GM23338 (cell line): ENCODE data around the gene PLA2G5. TPM values are rescaled to one million over a fixed set of nuclear protein-coding genes. Genes with fewer than 3 reads are reported as not detected.

ENCODE experiments used
- ATAC-seq: fragments of 200-7000 bp; cut with Tn5 transposase; 3 replicates; pipeline ENCODE4 v1.9.1; 2020
- DNase-seq: peaks from one replicate; pipeline ENCODE4 v3.0.0-alpha.2; 2015; ENCODE audit warnings: low spot score
- H2AFZ ChIP-seq: fragments of 200-600 bp; sonication (generic); 2 replicates; pipeline ENCODE4 v1.8.0; 2016; ENCODE audit warnings: antibody characterized with exemption, mild to moderate bottlenecking, moderate library complexity
- H3F3A ChIP-seq: fragments of 200-600 bp; sonication (generic); replicated peaks from 2 replicates; pipeline ENCODE4 v1.8.0; 2017; ENCODE audit warnings: antibody characterized with exemption, mixed run types, low read depth
- H3K27ac ChIP-seq: fragments of 200-600 bp; sonication (generic); 2 replicates; pipeline ENCODE4 v1.6.1; 2016; ENCODE audit warnings: low read depth
- H3K27me3 ChIP-seq: fragments of 200-600 bp; sonication (generic); 2 replicates; pipeline ENCODE4 v1.8.0; 2016; ENCODE audit warnings: mild to moderate bottlenecking, mixed run types, moderate library complexity; ENCODE audit not compliant: insufficient read depth
- H3K36me3 ChIP-seq: fragments of 200-600 bp; sonication (generic); 2 replicates; pipeline ENCODE4 v1.8.0; 2016; ENCODE audit warnings: mild to moderate bottlenecking; ENCODE audit not compliant: insufficient read depth
- H3K4me1 ChIP-seq: fragments of 200-600 bp; sonication (generic); 2 replicates; pipeline ENCODE4 v1.8.0; 2016; ENCODE audit warnings: mild to moderate bottlenecking, moderate library complexity; ENCODE audit not compliant: insufficient read depth
- H3K4me2 ChIP-seq: fragments of 200-600 bp; sonication (generic); 2 replicates; pipeline ENCODE4 v1.7.1; 2017; ENCODE audit warnings: mixed run types
- H3K4me3 ChIP-seq: fragments of 200-600 bp; sonication (generic); 2 replicates; pipeline ENCODE4 v1.6.1; 2016; ENCODE audit warnings: mixed run types
- H3K79me2 ChIP-seq: fragments of 200-600 bp; sonication (generic); replicated peaks from 2 replicates; pipeline ENCODE4 v1.8.0; 2017; ENCODE audit warnings: mild to moderate bottlenecking; ENCODE audit not compliant: insufficient read depth
- H3K9me2 ChIP-seq: fragments of 200-600 bp; sonication (generic); 2 replicates; pipeline ENCODE4 v1.8.0; 2017; ENCODE audit not compliant: insufficient read depth
- H4K20me1 ChIP-seq: fragments of 200-600 bp; sonication (generic); replicated peaks from 2 replicates; pipeline ENCODE4 v1.8.0; 2017; ENCODE audit warnings: mild to moderate bottlenecking; ENCODE audit not compliant: insufficient read depth
- H3K27ac Mint-ChIP-seq: 2 replicates; pipeline ENCODE4 v1.8.0; 2020; ENCODE audit warnings: inconsistent platforms, mild to moderate bottlenecking, moderate library complexity, mixed read lengths
- H3K27me3 Mint-ChIP-seq: 3 replicates; pipeline ENCODE4 v1.8.0; 2022; ENCODE audit warnings: low read depth, mild to moderate bottlenecking, moderate library complexity, mixed read lengths, inconsistent platforms; ENCODE audit not compliant: insufficient read depth, poor library complexity
- H3K36me3 Mint-ChIP-seq: 3 replicates; pipeline ENCODE4 v1.8.0; 2021; ENCODE audit warnings: low read depth, mild to moderate bottlenecking, inconsistent platforms, moderate library complexity, mixed read lengths
- H3K4me1 Mint-ChIP-seq: 3 replicates; pipeline ENCODE4 v1.8.0; 2020; ENCODE audit warnings: mild to moderate bottlenecking, inconsistent platforms, mixed read lengths
- H3K4me3 Mint-ChIP-seq: 3 replicates; pipeline ENCODE4 v1.8.0; 2021; ENCODE audit warnings: moderate library complexity, mild to moderate bottlenecking, inconsistent platforms, mixed read lengths
- H3K9me3 Mint-ChIP-seq: 3 replicates; pipeline ENCODE4 v1.8.0; 2020; ENCODE audit warnings: moderate library complexity, mild to moderate bottlenecking, inconsistent platforms, mixed read lengths
- CREB1 ChIP-seq: fragments of 250-450 bp; sonication (Bioruptor Pico); IDR thresholded peaks from 2 replicates; pipeline ENCODE4 v1.5.0; 2020; ENCODE audit warnings: low read depth, mild to moderate bottlenecking, moderate library complexity
- CTCF ChIP-seq, 2 experiments: fragments of 200-600 bp in 1 of 2; sonication (generic) in 1 of 2; conservative IDR thresholded peaks; 2 replicates each; pipeline versions ENCODE4 v1.5.1 to v1.6.1; 2016 to 2017; ENCODE audit warnings: antibody characterized with exemption in 2 of 2, low read depth in 2 of 2, mild to moderate bottlenecking in 2 of 2, moderate library complexity in 1 of 2
- ETS1 ChIP-seq: IDR thresholded peaks from 2 replicates; pipeline ENCODE4 v1.6.1; 2016; ENCODE audit warnings: antibody characterized with exemption
- EZH2 ChIP-seq: fragments of 200-600 bp; sonication (generic); IDR thresholded peaks from one replicate; pipeline ENCODE4 v1.8.0; 2017; ENCODE audit warnings: antibody characterized with exemption, mild to moderate bottlenecking, low read depth; ENCODE audit not compliant: unreplicated experiment
- JUNB ChIP-seq: IDR thresholded peaks from one replicate; pipeline ENCODE4 v1.6.1; 2016; ENCODE audit warnings: antibody characterized with exemption; ENCODE audit not compliant: unreplicated experiment
- NANOG ChIP-seq: IDR thresholded peaks from 2 replicates; pipeline ENCODE4 v1.6.1; 2016; ENCODE audit warnings: antibody characterized with exemption, borderline replicate concordance
- REST ChIP-seq: IDR thresholded peaks from one replicate; pipeline ENCODE4 v1.6.1; 2018; ENCODE audit warnings: antibody characterized with exemption; ENCODE audit not compliant: unreplicated experiment
- ZNF331 ChIP-seq: fragments of 250-450 bp; sonication (Bioruptor Pico); IDR thresholded peaks from 2 replicates; pipeline ENCODE4 v1.5.0; 2020; ENCODE audit warnings: low read depth, mild to moderate bottlenecking, moderate library complexity
- ZNF462 ChIP-seq: fragments of 250-450 bp; sonication (Bioruptor Pico); IDR thresholded peaks from 2 replicates; pipeline ENCODE4 v1.5.0; 2020; ENCODE audit warnings: mild to moderate bottlenecking, moderate library complexity
- polyA plus RNA-seq: library from polyadenylated mRNA; unstranded; fragments of >200 nt; fragmentation: Nextera tagmentation; extraction: Ambion mirVana; gene quantifications from 2 replicates; pipeline ENCODE4 v1.2.1, GENCODE V29; 2016
- total RNA-seq: library from RNA; depleted of rRNA; stranded (reverse); fragments of >200 nt; shearing (Covaris generic); gene quantifications from 2 replicates; pipeline ENCODE4 v1.2.3, GENCODE V29; 2014

Gene PLA2G5
- total and polyA plus RNA-seq, 2 experiments from 2014 or later: not detected

- Histone ChIP-seq H3K27ac (no peak overlapping the region), H4K20me1 (no peaks in the 10 kb centered on the region), H3K79me2 (no peaks in the 10 kb centered on the region), H3K9me2 (no peaks in the 10 kb centered on the region), H3K4me3 (no peak overlapping the region), H3F3A (no peaks in the 10 kb centered on the region), H3K27me3 (no peaks in the 10 kb centered on the region), H3K4me1 (no peaks in the 10 kb centered on the region), H3K36me3 (no peaks in the 10 kb centered on the region), H3K4me2 (no peak overlapping the region), H2AFZ (no peak overlapping the region; the same call in 1 of the 2 replicates)
- no peak for DNase-seq
- TF ChIP-seq CREB1 (CRISPR knock-in tag) (no peak), CTCF (conservative IDR thresholded peaks at IDR 0.05; ENCODE audit: low read depth in 2 of 2) (no peak), JUNB (no peak), ZNF462 (CRISPR knock-in tag) (no peak), EZH2 (no peak), NANOG (no peak), ZNF331 (CRISPR knock-in tag) (no peak), REST (no peak), ETS1 (no peak)
- no peak overlapping the region for H3K4me3 Mint-ChIP-seq
- no peak for ATAC-seq
- H3K9me3 Mint-ChIP-seq: peaks cover 37% of the 10 kb centered on the region
- peaks cover 9% of the 10 kb centered on the region for H3K36me3 Mint-ChIP-seq
- H3K4me1 Mint-ChIP-seq: peaks cover 3% of the 10 kb centered on the region; the same call in 2 of the 3 replicates
- no peaks in the 10 kb centered on the region for H3K27me3 Mint-ChIP-seq
- no peak overlapping the region for H3K27ac Mint-ChIP-seq
Observed at GRCh38 chr1:20090119-20090518, 20.1 kb downstream of the PLA2G5 start.
